ENCODE data around the gene SLC44A3.

The SLC44A3 gene

DNA sequence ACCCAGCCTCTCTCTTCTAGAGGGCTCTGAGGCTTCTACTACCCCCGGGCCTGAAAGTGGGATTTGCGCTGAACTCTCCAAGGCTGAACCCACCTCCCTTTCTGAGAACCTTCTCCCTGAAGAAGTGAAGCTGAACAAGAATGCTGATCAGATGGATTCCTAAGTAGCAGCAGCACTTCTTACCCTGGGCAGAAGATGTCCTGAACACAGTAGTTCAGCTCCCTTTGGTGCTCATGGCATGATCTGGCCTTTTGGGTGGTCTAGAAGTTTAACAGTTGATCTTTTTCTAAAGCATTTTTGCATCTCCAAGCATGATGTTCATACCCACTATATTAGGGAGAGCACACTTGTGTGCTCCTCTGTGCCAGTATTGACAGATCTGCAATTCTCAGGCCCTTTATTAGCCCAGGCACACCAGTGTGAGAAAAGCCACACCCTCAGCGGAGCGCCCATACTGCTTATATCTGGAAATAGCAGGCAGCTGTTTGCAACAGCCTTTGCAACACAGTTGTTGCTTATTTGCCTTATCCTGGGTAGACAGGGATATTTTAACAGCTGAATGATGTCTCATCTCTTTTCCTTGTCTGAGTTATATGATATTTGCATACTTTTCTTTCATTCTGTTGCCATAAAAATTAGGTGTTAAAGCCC is 72.6 kb downstream of the SLC44A3 start:
- no peak overlapping the region for H3K4me3 ChIP-seq (ENCODE audit: low read depth, low read length)
- TF ChIP-seq, protein P1, sequence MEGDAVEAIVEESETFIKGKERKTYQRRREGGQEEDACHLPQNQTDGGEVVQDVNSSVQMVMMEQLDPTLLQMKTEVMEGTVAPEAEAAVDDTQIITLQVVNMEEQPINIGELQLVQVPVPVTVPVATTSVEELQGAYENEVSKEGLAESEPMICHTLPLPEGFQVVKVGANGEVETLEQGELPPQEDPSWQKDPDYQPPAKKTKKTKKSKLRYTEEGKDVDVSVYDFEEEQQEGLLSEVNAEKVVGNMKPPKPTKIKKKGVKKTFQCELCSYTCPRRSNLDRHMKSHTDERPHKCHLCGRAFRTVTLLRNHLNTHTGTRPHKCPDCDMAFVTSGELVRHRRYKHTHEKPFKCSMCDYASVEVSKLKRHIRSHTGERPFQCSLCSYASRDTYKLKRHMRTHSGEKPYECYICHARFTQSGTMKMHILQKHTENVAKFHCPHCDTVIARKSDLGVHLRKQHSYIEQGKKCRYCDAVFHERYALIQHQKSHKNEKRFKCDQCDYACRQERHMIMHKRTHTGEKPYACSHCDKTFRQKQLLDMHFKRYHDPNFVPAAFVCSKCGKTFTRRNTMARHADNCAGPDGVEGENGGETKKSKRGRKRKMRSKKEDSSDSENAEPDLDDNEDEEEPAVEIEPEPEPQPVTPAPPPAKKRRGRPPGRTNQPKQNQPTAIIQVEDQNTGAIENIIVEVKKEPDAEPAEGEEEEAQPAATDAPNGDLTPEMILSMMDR (IDR thresholded peaks at IDR 0.05; ENCODE audit: low read depth, low read length), result no peak
- TF ChIP-seq MYC (IDR thresholded peaks at IDR 0.05; ENCODE audit: low read depth, low read length), result no peak
- no peak for TF ChIP-seq POLR2A (IDR thresholded peaks at IDR 0.05; ENCODE audit: extremely low read depth, insufficient read length)
- TF ChIP-seq, protein P2, sequence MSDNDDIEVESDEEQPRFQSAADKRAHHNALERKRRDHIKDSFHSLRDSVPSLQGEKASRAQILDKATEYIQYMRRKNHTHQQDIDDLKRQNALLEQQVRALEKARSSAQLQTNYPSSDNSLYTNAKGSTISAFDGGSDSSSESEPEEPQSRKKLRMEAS (IDR thresholded peaks at IDR 0.05; ENCODE audit: low read depth, low read length), result no peak
- DNase-seq (ENCODE audit: low read depth), result no peak

GRCh38 chr1:94894630-94895029 is 74.5 kb downstream of the SLC44A3 start:
- no peak for DNase-seq (ENCODE audit: low read depth)
- no peak overlapping the region for H3K4me3 ChIP-seq (ENCODE audit: low read depth, low read length)
- TF ChIP-seq MYC (IDR thresholded peaks at IDR 0.05; ENCODE audit: low read depth, low read length) (no peak), POLR2A (IDR thresholded peaks at IDR 0.05; ENCODE audit: extremely low read depth, insufficient read length) (no peak)
- TF ChIP-seq, protein P2 (IDR thresholded peaks at IDR 0.05; ENCODE audit: low read depth, low read length), result no peak
- TF ChIP-seq, protein P1 (IDR thresholded peaks at IDR 0.05; ENCODE audit: low read depth, low read length), result no peak

GRCh38 chr1:94895518-94895917 is 75.4 kb downstream of the SLC44A3 start:
- H3K4me3 ChIP-seq (ENCODE audit: low read depth, low read length), result no peak overlapping the region
- no peak for DNase-seq (ENCODE audit: low read depth)
- TF ChIP-seq, protein P2 (IDR thresholded peaks at IDR 0.05; ENCODE audit: low read depth, low read length), result no peak
- no peak for TF ChIP-seq MYC (IDR thresholded peaks at IDR 0.05; ENCODE audit: low read depth, low read length)
- TF ChIP-seq POLR2A (IDR thresholded peaks at IDR 0.05; ENCODE audit: extremely low read depth, insufficient read length), result no peak
- TF ChIP-seq, protein P1 (IDR thresholded peaks at IDR 0.05; ENCODE audit: low read depth, low read length), result no peak

GRCh38 chr1:94898491-94899385 is 78.6 kb downstream of the SLC44A3 start:
- no peak overlapping the region for H3K4me3 ChIP-seq (ENCODE audit: low read depth, low read length)
- TF ChIP-seq POLR2A (IDR thresholded peaks at IDR 0.05; ENCODE audit: extremely low read depth, insufficient read length) (no peak), MYC (IDR thresholded peaks at IDR 0.05; ENCODE audit: low read depth, low read length) (no peak)
- TF ChIP-seq, protein P1 (IDR thresholded peaks at IDR 0.05; ENCODE audit: low read depth, low read length), result no peak
- TF ChIP-seq, protein P2 (IDR thresholded peaks at IDR 0.05; ENCODE audit: low read depth, low read length), result no peak
- no peak for DNase-seq (ENCODE audit: low read depth)

GRCh38 chr1:94899756-94900155 is 79.6 kb downstream of the SLC44A3 start:
- no peak for DNase-seq (ENCODE audit: low read depth)
- no peak overlapping the region for H3K4me3 ChIP-seq (ENCODE audit: low read depth, low read length)
- no peak for TF ChIP-seq MYC (IDR thresholded peaks at IDR 0.05; ENCODE audit: low read depth, low read length)
- TF ChIP-seq, protein P1 (IDR thresholded peaks at IDR 0.05; ENCODE audit: low read depth, low read length), result no peak
- no peak for TF ChIP-seq POLR2A (IDR thresholded peaks at IDR 0.05; ENCODE audit: extremely low read depth, insufficient read length)
- TF ChIP-seq, protein P2 (IDR thresholded peaks at IDR 0.05; ENCODE audit: low read depth, low read length), result no peak
